Lung (tissue), 12 donors: ENCODE results near the gene MAN2B2. TPM values are rescaled to one million over a fixed set of nuclear protein-coding genes. Genes with fewer than 3 reads are reported as not detected.

ENCODE experiments used
- ATAC-seq: fragments of 200-7000 bp; cut with Tn5 transposase; one replicate; pipeline ENCODE4 v1.9.1; 2020; ENCODE audit warnings: moderate number of reproducible peaks; ENCODE audit not compliant: insufficient read depth, low FRiP score
- DNase-seq, 3 donors: peaks; one replicate each; pipeline ENCODE4 v3.0.0-alpha.2; 2013 to 2017
- H3K27ac ChIP-seq, 2 donors: one replicate each; pipeline ENCODE4 v1.5.1; 2013; ENCODE audit warnings: mild to moderate bottlenecking in 2 of 2, moderate library complexity in 2 of 2, control low read depth in 1 of 2, inconsistent platforms in 1 of 2, low read depth in 1 of 2, low read length in 1 of 2
- H3K27me3 ChIP-seq, 3 donors: one replicate each; pipeline ENCODE4 v1.5.1; 2013; ENCODE audit warnings: low read length in 2 of 3; ENCODE audit not compliant: control insufficient read depth in 3 of 3, insufficient read depth in 3 of 3
- H3K36me3 ChIP-seq, 4 donors: one replicate each; pipeline ENCODE4 v1.5.1; 2013; ENCODE audit warnings: low read length in 4 of 4, mild to moderate bottlenecking in 1 of 4, moderate library complexity in 1 of 4; ENCODE audit not compliant: control insufficient read depth in 4 of 4, insufficient read depth in 4 of 4
- H3K4me1 ChIP-seq, 5 donors: one replicate each; pipeline ENCODE4 v1.5.1; 2013; ENCODE audit warnings: low read length in 5 of 5, mild to moderate bottlenecking in 2 of 5, moderate library complexity in 1 of 5; ENCODE audit not compliant: control insufficient read depth in 5 of 5, insufficient read depth in 5 of 5
- H3K4me3 ChIP-seq: one replicate; pipeline ENCODE4 v1.5.1; 2013; ENCODE audit warnings: mild to moderate bottlenecking, control low read depth, moderate library complexity
- H3K9ac ChIP-seq, 2 donors: one replicate each; pipeline ENCODE4 v1.5.1; 2013; ENCODE audit warnings: low read length in 2 of 2, control low read depth in 1 of 2; ENCODE audit not compliant: insufficient read depth in 1 of 2
- H3K9me3 ChIP-seq, 4 donors: one replicate each; pipeline ENCODE4 v1.5.1; 2013; ENCODE audit warnings: low read length in 3 of 4, mild to moderate bottlenecking in 1 of 4, moderate library complexity in 1 of 4; ENCODE audit not compliant: control insufficient read depth in 4 of 4, insufficient read depth in 3 of 4
- CTCF ChIP-seq: IDR thresholded peaks from 2 replicates; pipeline ENCODE4 v1.5.1; 2012; ENCODE audit warnings: mild to moderate bottlenecking; ENCODE audit errors: control extremely low read depth, extremely low read depth
- WGBS, 2 donors: extraction: QIAGEN DNeasy Blood & Tissue Kit; methylation state at CpG; one replicate each; pipeline ENCODE4 v1.1.7; 2013; 5-methylcytosine and 5-hydroxymethylcytosine counted together
- polyA plus RNA-seq, 2 donors: library from polyadenylated mRNA; stranded (reverse); fragments of 200-250 nt; gene quantifications; one replicate each; pipeline ENCODE4 v1.2.1, GENCODE V29; 2013
- total RNA-seq, 2 donors: library from RNA; depleted of rRNA in 1 of 2; stranded (reverse); fragments of >200 nt in 1 of 2; gene quantifications; one replicate each; pipeline ENCODE4 v1.2.1, GENCODE V29; 2014 to 2021
- donor health status: control.
- donor health status: control.
- donor health status: Bipolar disorder and iron deficiency.
- donor health status: healthy.
- donor health status: DM: yes; HTN: yes; CAD: no.

Gene MAN2B2
- total and polyA plus RNA-seq, 4 donors = 6.5 to 36.1 (median 16.5) TPM

- Histone ChIP-seq H3K9me3 (no peaks in the 10 kb centered on the region), H3K4me1 (peaks cover 0 to 3% (median 0%) of the 10 kb centered on the region in 5 donors), H3K9ac (no peak overlapping the region), H3K27ac (no peak overlapping the region), H3K27me3 (no peaks in the 10 kb centered on the region), H3K36me3 (no peaks in the 10 kb centered on the region), H3K4me3 (no peak overlapping the region)
- ATAC-seq = no peak
- 96% methylated on average over 9 of the region's 9 CpGs for WGBS, 2 donors
- no peak for TF ChIP-seq CTCF
- no peak for DNase-seq
These were observed 59.8 kb downstream of the MAN2B2 start for GRCh38 chr4:6634746-6635145.

- no peak for ATAC-seq
- Histone ChIP-seq H3K36me3 (peaks cover 2 to 19% (median 12%) of the 10 kb centered on the region in 4 donors), H3K27me3 (no peaks in the 10 kb centered on the region), H3K9me3 (no peaks in the 10 kb centered on the region), H3K4me3 (no peak overlapping the region), H3K4me1 (peaks cover 6 to 22% (median 18%) of the 10 kb centered on the region in 5 donors), H3K9ac (no peak overlapping the region), H3K27ac (no peak overlapping the region)
- DNase-seq = no peak
- no peak for TF ChIP-seq CTCF
- WGBS, 2 donors = 95 to 97% methylated on average over 14 of the region's 14 CpGs
These were observed 64.2 kb downstream of the MAN2B2 start for GRCh38 chr4:6639137-6639680.

GRCh38 chr4:6640292-6641163 lies 65.5 kb downstream of the MAN2B2 start, which contains the start of gene MRFAP1:
TSS of gene MRFAP1 (plus strand) at chr4:6640685. CDS start at chr4:6640863, 178 bp downstream.
- peak; percentile 98 for ATAC-seq
- Histone ChIP-seq H3K27me3 (no peaks in the 10 kb centered on the region), H3K27ac (peak within 1 kb of the TSS; percentile 92 to 96), H3K4me1 (peaks cover 6 to 22% (median 18%) of the 10 kb centered on the region in 5 donors), H3K36me3 (peaks cover 2 to 19% (median 12%) of the 10 kb centered on the region in 4 donors), H3K9me3 (no peaks in the 10 kb centered on the region), H3K4me3 (peak within 1 kb of the TSS; percentile 93), H3K9ac (peak within 1 kb of the TSS; percentile 98 to 100)
- 0% methylated on average over 80 to 90 of the region's 90 CpGs for WGBS, 2 donors
- peak; percentile 95 to 97 (median 95) for DNase-seq
- TF ChIP-seq CTCF = no peak
